Epithelial cell of esophagus (primary cell): ENCODE results near the gene OSBPL3.
"Not testable (repeated sequence)": the region's sequence is repeated elsewhere in the genome, so short reads cannot be mapped to it uniquely, and the experiment has no call there.

Experiments
- DNase-seq: peaks from one replicate; pipeline ENCODE4 v3.0.0; 2010; ENCODE audit warnings: low read depth
- H3K4me3 ChIP-seq: 2 replicates; pipeline ENCODE4 v1.5.1; 2011; ENCODE audit warnings: mild to moderate bottlenecking, low read length, control low read depth
- TF ChIP-seq, protein P1 (sequence below): IDR thresholded peaks from 2 replicates; pipeline ENCODE4 v1.5.1; 2011; ENCODE audit warnings: low read depth, mild to moderate bottlenecking, low read length, control low read depth, inconsistent platforms; ENCODE audit not compliant: insufficient read depth; ENCODE audit errors: missing control alignments

The OSBPL3 gene

DNA sequence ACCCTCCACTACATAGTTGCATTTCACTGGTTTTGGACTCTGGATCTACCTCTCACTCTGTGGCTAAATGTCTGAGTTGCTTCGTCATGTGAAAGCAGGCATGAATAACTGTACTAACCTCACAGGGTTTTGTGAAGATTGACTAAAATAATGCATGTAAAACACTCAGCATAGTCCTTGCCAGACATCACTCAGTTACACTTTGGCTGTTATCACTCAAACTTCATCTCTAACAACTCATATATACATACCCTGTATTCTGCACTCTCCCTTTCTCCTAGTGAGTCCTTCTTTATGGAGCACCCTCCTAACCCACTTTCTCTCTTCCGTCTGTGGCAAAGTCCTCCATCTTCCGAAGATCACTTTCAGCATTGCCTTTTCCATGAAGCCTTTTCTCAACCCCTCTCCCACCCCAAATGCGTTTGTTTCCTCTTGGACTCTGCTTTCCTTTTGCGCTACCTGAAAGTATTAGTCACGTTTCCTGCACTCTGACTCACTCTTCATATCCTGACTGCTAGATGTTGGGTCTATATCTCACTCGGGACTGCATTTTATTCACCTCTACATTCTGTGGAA lies 72.6 kb downstream of the OSBPL3 start:
- TF ChIP-seq, protein P1, sequence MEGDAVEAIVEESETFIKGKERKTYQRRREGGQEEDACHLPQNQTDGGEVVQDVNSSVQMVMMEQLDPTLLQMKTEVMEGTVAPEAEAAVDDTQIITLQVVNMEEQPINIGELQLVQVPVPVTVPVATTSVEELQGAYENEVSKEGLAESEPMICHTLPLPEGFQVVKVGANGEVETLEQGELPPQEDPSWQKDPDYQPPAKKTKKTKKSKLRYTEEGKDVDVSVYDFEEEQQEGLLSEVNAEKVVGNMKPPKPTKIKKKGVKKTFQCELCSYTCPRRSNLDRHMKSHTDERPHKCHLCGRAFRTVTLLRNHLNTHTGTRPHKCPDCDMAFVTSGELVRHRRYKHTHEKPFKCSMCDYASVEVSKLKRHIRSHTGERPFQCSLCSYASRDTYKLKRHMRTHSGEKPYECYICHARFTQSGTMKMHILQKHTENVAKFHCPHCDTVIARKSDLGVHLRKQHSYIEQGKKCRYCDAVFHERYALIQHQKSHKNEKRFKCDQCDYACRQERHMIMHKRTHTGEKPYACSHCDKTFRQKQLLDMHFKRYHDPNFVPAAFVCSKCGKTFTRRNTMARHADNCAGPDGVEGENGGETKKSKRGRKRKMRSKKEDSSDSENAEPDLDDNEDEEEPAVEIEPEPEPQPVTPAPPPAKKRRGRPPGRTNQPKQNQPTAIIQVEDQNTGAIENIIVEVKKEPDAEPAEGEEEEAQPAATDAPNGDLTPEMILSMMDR = no peak
- DNase-seq = peak; percentile 83
- H3K4me3 ChIP-seq = no peak overlapping the region

DNA sequence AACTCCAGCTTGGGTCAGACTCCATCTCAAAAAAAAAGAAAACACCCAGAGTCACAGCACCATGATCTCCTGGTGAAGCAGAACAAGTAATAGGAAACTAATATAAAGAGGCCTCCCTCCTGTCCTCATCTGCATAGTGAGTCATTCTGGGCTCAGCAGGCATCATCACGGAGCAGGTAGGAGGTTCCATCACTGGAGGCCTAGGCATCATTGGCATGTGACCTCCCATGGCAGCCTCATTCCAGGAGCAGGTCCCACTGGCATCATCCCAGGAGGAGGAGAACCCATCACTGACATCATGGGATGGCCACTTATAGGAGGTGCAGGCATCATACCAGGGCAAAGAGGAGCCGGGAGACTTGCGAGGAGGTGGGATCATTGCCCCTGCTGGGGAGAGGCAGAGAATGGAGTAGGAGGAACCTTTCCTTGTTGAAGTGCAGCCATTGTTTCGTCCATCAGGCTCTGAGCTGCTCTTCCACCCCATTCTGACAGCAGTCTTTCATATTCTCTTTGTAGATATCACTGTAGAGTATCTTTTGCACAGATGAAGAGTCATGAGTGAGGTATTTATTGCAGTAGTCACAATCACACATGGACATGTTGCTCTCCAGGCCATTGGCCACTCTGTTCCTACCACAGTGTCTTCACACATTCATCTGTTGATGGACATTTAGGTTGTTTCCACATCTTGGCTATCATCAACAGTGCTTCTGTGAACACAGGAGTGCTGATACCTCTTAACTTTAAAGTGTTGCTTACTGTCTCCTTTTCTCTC lies 73.8 kb downstream of the OSBPL3 start:
- H3K4me3 ChIP-seq = no peak overlapping the region
- TF ChIP-seq, protein P1 = no peak
- DNase-seq = peak; percentile 83

DNA sequence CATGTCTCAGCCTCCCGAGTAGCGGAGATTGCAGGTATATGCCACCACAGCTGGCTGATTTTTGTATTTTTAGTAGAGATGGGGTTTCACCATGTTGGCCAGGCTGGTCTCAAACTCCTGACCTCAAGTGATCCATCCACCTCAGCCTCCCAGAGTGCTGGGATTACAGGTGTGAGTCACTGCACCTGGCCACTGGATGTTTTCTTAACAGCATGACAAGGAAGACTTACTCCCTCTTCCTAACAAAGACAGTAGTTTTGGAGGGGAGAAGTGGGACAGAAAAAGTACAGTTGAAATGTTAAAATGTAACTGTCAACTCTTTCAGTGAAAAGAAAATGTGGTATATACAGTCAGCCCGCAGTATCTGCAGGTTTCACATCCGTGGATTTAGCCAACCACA lies 76.0 kb downstream of the OSBPL3 start:
- H3K4me3 ChIP-seq = not testable (repeated sequence)
- peak; percentile 50 for DNase-seq

DNA sequence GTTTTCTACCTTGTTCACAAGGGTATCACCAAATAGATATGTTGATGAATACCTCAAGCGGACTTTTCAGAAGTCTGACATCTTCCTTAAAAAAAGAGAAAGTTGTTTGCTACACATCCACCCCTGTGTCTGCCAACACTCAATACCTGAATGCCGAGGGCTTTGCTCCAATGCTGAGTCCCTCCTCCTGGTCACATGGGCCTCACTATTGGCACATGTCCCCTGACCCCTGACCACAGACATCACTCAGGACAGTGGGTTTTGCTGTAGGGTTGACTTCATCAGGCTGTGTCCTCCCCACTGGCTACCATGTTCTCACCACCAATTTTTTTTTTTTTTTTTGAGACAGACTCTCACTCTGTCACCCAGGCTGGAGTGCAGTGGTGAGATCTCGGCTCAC lies 76.4 kb downstream of the OSBPL3 start:
- DNase-seq = no peak
- TF ChIP-seq, protein P1 = no peak
- no peak overlapping the region for H3K4me3 ChIP-seq

DNA sequence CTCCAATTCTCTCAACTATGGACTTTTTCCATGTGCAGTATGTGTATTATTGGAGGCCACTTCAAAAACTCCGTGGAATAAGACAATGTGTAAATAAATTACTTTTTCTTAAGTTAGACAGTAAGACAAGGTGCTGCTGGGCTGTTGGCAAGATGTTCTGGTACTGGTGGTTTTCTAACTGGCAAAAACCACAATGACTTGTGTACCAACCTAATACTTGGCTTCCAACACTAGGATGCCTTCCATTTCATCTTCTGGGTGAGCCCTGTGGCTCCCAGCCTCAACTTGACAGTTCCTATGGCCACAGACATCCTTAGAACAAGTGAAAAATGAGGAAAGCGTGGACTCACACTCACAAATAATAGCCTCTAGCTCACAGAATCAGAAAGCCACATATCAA lies 77.0 kb downstream of the OSBPL3 start:
- no peak for DNase-seq
- TF ChIP-seq, protein P1 = no peak
- H3K4me3 ChIP-seq = no peak overlapping the region

DNA sequence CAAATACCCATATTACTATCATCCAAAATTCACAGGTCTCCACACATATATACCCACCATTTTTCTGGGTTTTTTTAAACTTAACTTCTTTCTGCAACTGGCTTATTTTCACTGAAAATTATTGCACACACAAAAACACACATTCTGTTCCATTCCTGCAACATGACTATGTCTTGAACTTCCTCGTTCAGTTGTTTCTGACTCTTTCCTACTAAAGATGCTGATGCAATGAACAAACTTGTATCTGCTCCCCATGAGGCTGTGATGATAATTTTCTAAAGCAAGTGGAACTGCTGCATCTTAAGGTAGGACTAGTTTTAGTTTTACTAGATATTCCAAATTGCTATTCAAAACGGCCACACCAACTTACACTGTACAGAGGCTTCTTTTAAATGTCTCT lies 77.7 kb downstream of the OSBPL3 start:
- TF ChIP-seq, protein P1 = no peak
- peak; percentile 44 for DNase-seq
- H3K4me3 ChIP-seq = no peak overlapping the region

DNA sequence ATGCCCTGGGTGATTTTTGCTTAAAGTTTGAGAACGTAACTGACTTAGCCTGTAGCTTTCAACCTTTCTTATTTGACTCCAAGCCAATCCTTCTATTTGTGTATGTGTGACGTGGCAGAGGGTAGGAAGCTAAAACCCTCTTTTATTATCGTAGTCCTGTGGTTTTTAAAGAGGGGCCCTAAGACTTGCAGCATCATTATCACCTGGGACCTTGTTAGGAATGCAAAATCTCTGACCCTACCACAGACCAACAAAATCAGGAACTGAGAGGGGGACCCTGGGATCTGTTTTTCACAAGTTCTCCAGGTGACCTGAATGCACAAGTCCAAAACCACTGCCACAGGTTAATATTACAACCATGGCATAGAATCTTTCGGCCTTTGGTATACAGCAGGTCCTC lies 80.1 kb downstream of the OSBPL3 start:
- no peak for DNase-seq
- TF ChIP-seq, protein P1 = no peak
- no peak overlapping the region for H3K4me3 ChIP-seq
